ENCODE measurements around the gene ARPP19. TPM values are rescaled to one million over a fixed set of nuclear protein-coding genes. Genes with fewer than 3 reads are reported as not detected.
A peak's percentile ranks its signal among the peaks of the same experiment; 100 is the strongest.

Gene ARPP19
- total and polyA plus RNA-seq, 9 of the 15 experiments (the other 6 are each of a cell fraction or from before 2014, with no cell fraction given): 33.3 to 102 (median 60.5) TPM

DNA sequence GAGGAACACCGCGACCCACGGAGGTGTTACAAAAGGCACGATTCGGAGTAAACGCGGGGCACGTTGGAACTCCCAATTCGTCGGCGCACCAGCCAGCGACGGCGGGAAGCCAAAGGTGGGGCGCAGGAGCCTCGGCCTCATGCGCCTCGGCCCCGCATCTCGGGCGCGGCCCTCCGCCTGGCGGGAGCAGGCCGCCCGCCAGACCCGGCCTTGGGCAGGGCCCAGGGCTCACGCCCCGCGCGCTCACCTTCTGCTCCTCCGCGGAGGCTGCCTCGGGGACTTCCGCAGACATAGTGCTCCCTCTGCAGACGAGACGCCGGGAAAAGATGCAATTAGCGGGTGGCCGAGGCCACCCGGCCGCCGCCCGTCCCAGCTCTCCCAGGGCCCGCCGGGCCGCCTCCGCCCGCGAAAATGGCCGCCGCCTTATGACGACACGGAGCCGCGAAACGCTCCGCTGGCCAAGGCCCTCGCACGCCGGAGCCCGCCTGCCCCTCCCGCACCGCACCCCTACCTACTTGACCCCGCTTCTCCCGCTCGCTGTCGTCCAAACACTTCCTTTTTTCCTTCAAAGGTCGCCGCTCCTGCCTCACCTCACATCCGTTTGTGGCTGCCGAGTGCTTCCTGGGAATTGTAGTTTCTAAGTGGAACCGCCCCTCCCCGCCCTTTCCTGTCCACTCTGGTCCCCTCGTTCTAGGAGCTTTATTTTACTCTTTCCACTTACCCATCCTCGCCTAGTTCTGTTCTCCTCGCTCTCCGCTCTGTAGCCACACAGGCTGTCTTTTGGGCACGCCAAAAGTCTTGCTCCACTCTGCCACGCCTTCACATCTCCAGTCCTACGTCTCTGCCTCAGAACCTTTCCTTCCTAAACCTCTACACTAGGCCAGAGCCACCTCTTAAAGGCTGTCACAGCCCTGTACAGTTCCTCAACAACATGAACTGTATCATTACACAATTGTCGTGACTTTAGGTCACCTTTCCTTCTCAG, at the start of gene ARPP19 (continued):
- TF ChIP-seq RAD51 (IDR thresholded peaks at IDR 0.05; ENCODE audit: borderline replicate concordance, low read depth) (no peak), CREB1 (IDR thresholded peaks at IDR 0.05) (peak; percentile 91), CREB1 (CRISPR knock-in tag; IDR thresholded peaks at IDR 0.05) (peak; percentile 88), GABPB1 (CRISPR knock-in tag; IDR thresholded peaks at IDR 0.05) (peak; percentile 96), TOE1 (IDR thresholded peaks at IDR 0.05; ENCODE audit: borderline replicate concordance) (no peak; the same call in 1 of the 2 replicates), TOE1 (CRISPR knock-in tag; IDR thresholded peaks at IDR 0.05; ENCODE audit: borderline replicate concordance, low read depth) (0 out of 2 replicates have a peak, but pooled peaks have one; percentile 41), ZNF146 (CRISPR knock-in tag; IDR thresholded peaks at IDR 0.05; ENCODE audit: unreplicated experiment) (no peak), SETDB1 (IDR thresholded peaks at IDR 0.05; ENCODE audit: low read length) (no peak), HDGF (IDR thresholded peaks at IDR 0.05) (peak; percentile 93; the same call in 1 of the 2 replicates), ZZZ3 (IDR thresholded peaks at IDR 0.05) (no peak), SRSF3 (IDR thresholded peaks at IDR 0.05; ENCODE audit: insufficient read depth, low read length) (no peak), RCOR1 (IDR thresholded peaks at IDR 0.05; ENCODE audit: borderline replicate concordance in 1 of 2, low read depth in 2 of 2, low read length in 2 of 2) (no peak), GATA2 (CRISPR knock-in tag; IDR thresholded peaks at IDR 0.05) (no peak), HNRNPLL (IDR thresholded peaks at IDR 0.05; ENCODE audit: low read depth, low read length, poor library complexity, severe bottlenecking) (peak; percentile 53), ZNF224 (CRISPR knock-in tag; IDR thresholded peaks at IDR 0.05) (peak; percentile 40; the same call in 1 of the 2 replicates), PCBP1 (IDR thresholded peaks at IDR 0.05; ENCODE audit: low read depth, low read length, poor library complexity, severe bottlenecking) (peak; percentile 59), ERF (CRISPR knock-in tag; IDR thresholded peaks at IDR 0.05) (0 out of 2 replicates have a peak, but pooled peaks have one; percentile 41), BRD4 (IDR thresholded peaks at IDR 0.05) (peak; percentile 74), ARID2 (IDR thresholded peaks at IDR 0.05) (no peak), SRSF7 (optimal IDR thresholded peaks at IDR 0.05; ENCODE audit: low read depth, low read length) (no peak), POLR2AphosphoS5 (IDR thresholded peaks at IDR 0.05; ENCODE audit: control insufficient read depth, insufficient read depth, low read depth, low read length) (peak; percentile 65), ZNF507 (tag; conservative IDR thresholded peaks at IDR 0.05) (no peak), ZFX (CRISPR knock-in tag; IDR thresholded peaks at IDR 0.05) (peak; percentile 97), KAT7 (CRISPR knock-in tag; IDR thresholded peaks at IDR 0.05; ENCODE audit: borderline replicate concordance) (0 out of 2 replicates have a peak, but pooled peaks have one; percentile 40)
- TF ChIP-seq, protein P1, sequence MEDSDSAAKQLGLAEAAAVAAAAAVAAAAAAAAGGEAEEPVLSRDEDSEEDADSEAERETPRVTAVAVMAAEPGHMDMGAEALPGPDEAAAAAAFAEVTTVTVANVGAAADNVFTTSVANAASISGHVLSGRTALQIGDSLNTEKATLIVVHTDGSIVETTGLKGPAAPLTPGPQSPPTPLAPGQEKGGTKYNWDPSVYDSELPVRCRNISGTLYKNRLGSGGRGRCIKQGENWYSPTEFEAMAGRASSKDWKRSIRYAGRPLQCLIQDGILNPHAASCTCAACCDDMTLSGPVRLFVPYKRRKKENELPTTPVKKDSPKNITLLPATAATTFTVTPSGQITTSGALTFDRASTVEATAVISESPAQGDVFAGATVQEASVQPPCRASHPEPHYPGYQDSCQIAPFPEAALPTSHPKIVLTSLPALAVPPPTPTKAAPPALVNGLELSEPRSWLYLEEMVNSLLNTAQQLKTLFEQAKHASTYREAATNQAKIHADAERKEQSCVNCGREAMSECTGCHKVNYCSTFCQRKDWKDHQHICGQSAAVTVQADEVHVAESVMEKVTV (CRISPR knock-in tag; IDR thresholded peaks at IDR 0.05): 0 out of 2 replicates have a peak, but pooled peaks have one; percentile 28
- TF ChIP-seq, protein P2, sequence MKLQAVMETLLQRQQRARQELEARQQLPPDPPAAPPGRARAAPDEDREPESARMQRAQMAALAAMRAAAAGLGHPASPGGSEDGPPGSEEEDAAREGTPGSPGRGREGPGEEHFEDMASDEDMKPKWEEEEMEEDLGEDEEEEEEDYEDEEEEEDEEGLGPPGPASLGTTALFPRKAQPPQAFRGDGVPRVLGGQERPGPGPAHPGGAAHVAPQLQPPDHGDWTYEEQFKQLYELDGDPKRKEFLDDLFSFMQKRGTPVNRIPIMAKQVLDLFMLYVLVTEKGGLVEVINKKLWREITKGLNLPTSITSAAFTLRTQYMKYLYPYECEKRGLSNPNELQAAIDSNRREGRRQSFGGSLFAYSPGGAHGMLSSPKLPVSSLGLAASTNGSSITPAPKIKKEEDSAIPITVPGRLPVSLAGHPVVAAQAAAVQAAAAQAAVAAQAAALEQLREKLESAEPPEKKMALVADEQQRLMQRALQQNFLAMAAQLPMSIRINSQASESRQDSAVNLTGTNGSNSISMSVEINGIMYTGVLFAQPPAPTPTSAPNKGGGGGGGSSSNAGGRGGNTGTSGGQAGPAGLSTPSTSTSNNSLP (IDR thresholded peaks at IDR 0.05; ENCODE audit: borderline replicate concordance, low read depth, low read length): no peak
